Testis (tissue), 2 donors: ENCODE results near the gene MANBA.

Experiments used
- POLR2A ChIP-seq: fragments of 450-650 bp; IDR thresholded peaks from one replicate; pipeline ENCODE4 v1.6.1; 2017; ENCODE audit warnings: antibody characterized with exemption, mild to moderate bottlenecking, moderate library complexity
- TF ChIP-seq, protein P1 (sequence below), 3 experiments: fragments of 450-650 bp in 2 of 3; fragments of 200-600 bp in 1 of 3; sonication (generic) in 1 of 3; IDR thresholded peaks; one replicate each; pipeline ENCODE4 v1.5.1; 2016 to 2019; ENCODE audit warnings: antibody characterized with exemption in 3 of 3, mild to moderate bottlenecking in 2 of 3, moderate library complexity in 1 of 3

DNA sequence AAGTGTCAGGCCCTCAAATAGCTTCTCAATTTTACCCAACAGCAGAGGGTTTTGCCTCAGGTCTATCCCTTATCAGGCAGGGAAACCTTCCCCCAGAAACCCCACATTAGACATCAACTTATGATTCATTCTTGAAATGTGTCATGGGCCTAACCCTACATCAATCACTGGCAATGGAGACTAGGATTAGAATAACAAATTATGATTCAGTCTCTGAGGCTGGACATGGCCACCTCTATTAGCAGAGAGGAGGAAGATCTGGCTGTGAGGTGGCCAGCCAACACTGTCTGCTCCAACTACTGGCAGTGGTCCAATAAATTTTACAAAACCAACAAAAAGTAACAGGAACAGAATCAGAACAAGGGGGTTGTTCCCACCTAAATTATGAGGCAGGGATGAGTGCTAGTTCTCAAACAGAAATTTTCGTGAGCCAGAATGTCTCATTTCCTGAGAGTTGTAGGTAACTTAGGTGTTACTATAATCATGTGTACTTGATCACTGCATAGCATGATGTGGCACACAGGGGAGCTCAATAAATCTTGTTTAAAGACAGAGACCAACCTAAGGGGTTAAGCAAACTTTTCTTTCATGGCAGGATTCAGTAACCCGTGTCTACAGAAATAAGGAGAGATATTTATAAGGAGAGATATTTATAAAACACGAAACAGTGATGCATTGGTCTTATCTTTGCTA lies 132.8 kb downstream of the MANBA start:
- TF ChIP-seq, protein P1, sequence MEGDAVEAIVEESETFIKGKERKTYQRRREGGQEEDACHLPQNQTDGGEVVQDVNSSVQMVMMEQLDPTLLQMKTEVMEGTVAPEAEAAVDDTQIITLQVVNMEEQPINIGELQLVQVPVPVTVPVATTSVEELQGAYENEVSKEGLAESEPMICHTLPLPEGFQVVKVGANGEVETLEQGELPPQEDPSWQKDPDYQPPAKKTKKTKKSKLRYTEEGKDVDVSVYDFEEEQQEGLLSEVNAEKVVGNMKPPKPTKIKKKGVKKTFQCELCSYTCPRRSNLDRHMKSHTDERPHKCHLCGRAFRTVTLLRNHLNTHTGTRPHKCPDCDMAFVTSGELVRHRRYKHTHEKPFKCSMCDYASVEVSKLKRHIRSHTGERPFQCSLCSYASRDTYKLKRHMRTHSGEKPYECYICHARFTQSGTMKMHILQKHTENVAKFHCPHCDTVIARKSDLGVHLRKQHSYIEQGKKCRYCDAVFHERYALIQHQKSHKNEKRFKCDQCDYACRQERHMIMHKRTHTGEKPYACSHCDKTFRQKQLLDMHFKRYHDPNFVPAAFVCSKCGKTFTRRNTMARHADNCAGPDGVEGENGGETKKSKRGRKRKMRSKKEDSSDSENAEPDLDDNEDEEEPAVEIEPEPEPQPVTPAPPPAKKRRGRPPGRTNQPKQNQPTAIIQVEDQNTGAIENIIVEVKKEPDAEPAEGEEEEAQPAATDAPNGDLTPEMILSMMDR (IDR thresholded peaks at IDR 0.05) = no peak
- no peak for TF ChIP-seq POLR2A
